H1 (cell line): ENCODE measurements around the gene GRIP1. TPM values are rescaled to one million over a fixed set of nuclear protein-coding genes. Genes with fewer than 3 reads are reported as not detected.

Source experiments
- CTCF ChIA-PET: fragments of 300-600 bp; sonication (Branson Sonifier 250); formaldehyde crosslinking; loops from one replicate; lab custom pipeline; 2021; ENCODE audit not compliant: partially characterized antibody; lab: Charles Lee
- POLR2A ChIA-PET: fragments of 300-600 bp; sonication (Branson Sonifier 250); formaldehyde crosslinking; loops from one replicate; lab custom pipeline; 2021; ENCODE audit warnings: inconsistent platforms; ENCODE audit not compliant: partially characterized antibody; lab: Charles Lee
- DNase-seq, 2 experiments: peaks; one replicate each; pipeline versions ENCODE4 v3.0.0 to v3.0.0-alpha.2; 2010 to 2022; ENCODE audit warnings: low spot score in 2 of 2, low read depth in 1 of 2, mixed read lengths in 1 of 2
- FAIRE-seq: peaks from 2 replicates; lab custom pipeline; 2011; peaks lifted over from hg19 to GRCh38; lab: Jason Lieb, UNC
- H2AFZ ChIP-seq: 2 replicates; pipeline ENCODE4 v1.8.1; 2012; ENCODE audit warnings: low read length, inconsistent platforms
- H2AK5ac ChIP-seq: 2 replicates; pipeline ENCODE4 v1.6.1; 2013; ENCODE audit warnings: low read depth, low read length
- H2BK120ac ChIP-seq: replicated peaks from 2 replicates; pipeline ENCODE3; 2013; ENCODE audit warnings: low read depth, low read length, inconsistent platforms
- H2BK12ac ChIP-seq: 2 replicates; pipeline ENCODE4 v1.6.1; 2013; ENCODE audit warnings: low read depth, low read length
- H2BK15ac ChIP-seq: 2 replicates; pipeline ENCODE4 v1.6.1; 2013; ENCODE audit warnings: low read length
- H2BK20ac ChIP-seq: 2 replicates; pipeline ENCODE4 v1.6.1; 2013; ENCODE audit warnings: low read length
- H2BK5ac ChIP-seq: 2 replicates; pipeline ENCODE4 v1.6.1; 2013; ENCODE audit warnings: low read depth, low read length
- H3K14ac ChIP-seq: 2 replicates; pipeline ENCODE4 v1.6.1; 2013; ENCODE audit warnings: inconsistent platforms; ENCODE audit not compliant: insufficient read length
- H3K18ac ChIP-seq: 2 replicates; pipeline ENCODE4 v1.6.1; 2013; ENCODE audit warnings: low read length; ENCODE audit errors: extremely low read depth
- H3K23ac ChIP-seq: 2 replicates; pipeline ENCODE4 v1.6.1; 2013; ENCODE audit warnings: inconsistent platforms; ENCODE audit not compliant: insufficient read length
- H3K23me2 ChIP-seq: 2 replicates; pipeline ENCODE4 v1.6.1; 2013; ENCODE audit warnings: low read depth, low read length
- H3K27ac ChIP-seq: 2 replicates; pipeline ENCODE4 v1.6.1; 2011; ENCODE audit warnings: low read depth, low read length, inconsistent platforms
- H3K27me3 ChIP-seq, 4 experiments: replicated peaks in 1 of 4; 1 replicate in 1 of 4; 2 replicates in 3 of 4; pipeline versions ENCODE4 v1.6.1 to v1.8.1; 2011 to 2013; ENCODE audit warnings: low read length in 3 of 4, mild to moderate bottlenecking in 3 of 4, inconsistent platforms in 2 of 4, mixed read lengths in 2 of 4, moderate library complexity in 1 of 4; ENCODE audit not compliant: control insufficient read depth in 3 of 4, insufficient read depth in 3 of 4; ENCODE audit errors: extremely low read depth in 1 of 4
- H3K36me3 ChIP-seq, 4 experiments: 2 replicates each; pipeline versions ENCODE4 v1.6.1 to v1.8.1; 2011 to 2013; ENCODE audit warnings: mild to moderate bottlenecking in 4 of 4, low read length in 3 of 4, moderate library complexity in 2 of 4, control low read depth in 1 of 4, inconsistent platforms in 1 of 4; ENCODE audit not compliant: insufficient read depth in 4 of 4, control insufficient read depth in 2 of 4
- H3K4ac ChIP-seq: replicated peaks from 2 replicates; pipeline ENCODE3; 2013; ENCODE audit warnings: low read length, low read depth, mixed read lengths, inconsistent platforms; ENCODE audit not compliant: insufficient read length
- H3K4me1 ChIP-seq, 4 experiments: replicated peaks in 1 of 4; 1 replicate in 1 of 4; 2 replicates in 3 of 4; pipeline versions ENCODE4 v1.6.1 to v1.8.1; 2011 to 2013; ENCODE audit warnings: low read length in 3 of 4, inconsistent platforms in 2 of 4, mixed read lengths in 1 of 4; ENCODE audit not compliant: insufficient read depth in 4 of 4, control insufficient read depth in 3 of 4
- H3K4me2 ChIP-seq, 2 experiments: 2 replicates each; pipeline versions ENCODE4 v1.6.1 to v1.8.1; 2011 to 2013; ENCODE audit warnings: low read depth in 2 of 2, low read length in 2 of 2, control low read depth in 1 of 2, inconsistent platforms in 1 of 2, mild to moderate bottlenecking in 1 of 2; ENCODE audit not compliant: insufficient read depth in 1 of 2
- H3K4me3 ChIP-seq, 4 experiments: fragments of 200-600, 300-600 bp in 1 of 4; sonication (generic), shearing (Covaris generic), sonication (Bioruptor Twin) in 1 of 4; 2 replicates each; pipeline versions ENCODE4 v1.5.1 to v1.8.1; 2011 to 2016; ENCODE audit warnings: low read length in 4 of 4, low read depth in 3 of 4, control low read depth in 2 of 4, inconsistent platforms in 2 of 4, mild to moderate bottlenecking in 2 of 4, mixed read lengths in 1 of 4, moderate library complexity in 1 of 4; ENCODE audit not compliant: insufficient read depth in 2 of 4; ENCODE audit errors: extremely low read depth in 1 of 4
- H3K56ac ChIP-seq: replicated peaks from 2 replicates; pipeline ENCODE3; 2013; ENCODE audit warnings: low read depth, mild to moderate bottlenecking, mixed read lengths, low read length, inconsistent platforms; ENCODE audit not compliant: insufficient read length
- H3K79me1 ChIP-seq: 2 replicates; pipeline ENCODE4 v1.6.1; 2013; ENCODE audit warnings: low read depth, low read length, control low read depth
- H3K79me2 ChIP-seq, 2 experiments: 2 replicates each; pipeline versions ENCODE4 v1.6.1 to v1.8.1; 2012 to 2013; ENCODE audit warnings: low read length in 2 of 2, mild to moderate bottlenecking in 2 of 2, inconsistent platforms in 1 of 2; ENCODE audit not compliant: insufficient read depth in 2 of 2, control insufficient read depth in 1 of 2
- H3K9ac ChIP-seq, 4 experiments: replicated peaks in 1 of 4; 1 replicate in 1 of 4; 2 replicates in 3 of 4; pipeline versions ENCODE4 v1.6.1 to v1.8.1; 2011 to 2013; ENCODE audit warnings: low read depth in 3 of 4, low read length in 3 of 4, control low read depth in 2 of 4, mild to moderate bottlenecking in 2 of 4, moderate library complexity in 2 of 4, inconsistent platforms in 1 of 4; ENCODE audit errors: extremely low read depth in 1 of 4
- H3K9me3 ChIP-seq, 2 experiments: 2 replicates each; pipeline versions ENCODE4 v1.6.1 to v1.8.1; 2012 to 2013; ENCODE audit warnings: mild to moderate bottlenecking in 2 of 2, moderate library complexity in 2 of 2, control low read depth in 1 of 2, inconsistent platforms in 1 of 2, low read depth in 1 of 2, low read length in 1 of 2, mixed read lengths in 1 of 2; ENCODE audit not compliant: insufficient read depth in 2 of 2
- H4K20me1 ChIP-seq, 2 experiments: replicated peaks in 1 of 2; 2 replicates each; pipeline versions ENCODE3 to v1.8.1; 2011 to 2013; ENCODE audit warnings: inconsistent platforms in 2 of 2, low read length in 2 of 2, mild to moderate bottlenecking in 1 of 2; ENCODE audit not compliant: insufficient read depth in 2 of 2, control insufficient read depth in 1 of 2
- H4K5ac ChIP-seq: 2 replicates; pipeline ENCODE4 v1.6.1; 2013; ENCODE audit warnings: low read length, low read depth, mixed read lengths, inconsistent platforms; ENCODE audit not compliant: insufficient read length
- H4K8ac ChIP-seq: 2 replicates; pipeline ENCODE4 v1.8.0; 2013; ENCODE audit warnings: mild to moderate bottlenecking, moderate library complexity, low read length, inconsistent platforms; ENCODE audit not compliant: insufficient read depth; ENCODE audit errors: extremely low read depth
- H4K91ac ChIP-seq: replicated peaks from 2 replicates; pipeline ENCODE3; 2013; ENCODE audit warnings: low read length, mixed read lengths, inconsistent platforms; ENCODE audit not compliant: insufficient read length
- GTF2F1 ChIP-seq: IDR thresholded peaks from 2 replicates; pipeline ENCODE4 v1.6.1; 2012; ENCODE audit warnings: low read depth, low read length, improper control_type of control experiment, borderline replicate concordance
- USF2 ChIP-seq: IDR thresholded peaks from 2 replicates; pipeline ENCODE4 v1.6.1; 2011; ENCODE audit warnings: low read length, improper control_type of control experiment
- WGBS, 2 experiments: shearing (Covaris generic) in 1 of 2; methylation state at CpG; one replicate each; pipeline versions ENCODE4 v1.1.6 to v1.1.7; 2013 to 2015; ENCODE audit warnings: low lambda C conversion rate in 2 of 2, mixed read lengths in 2 of 2, inconsistent platforms in 1 of 2, low coverage in 1 of 2, missing lambda C conversion rate in 1 of 2; ENCODE audit not compliant: insufficient replicate concordance in 2 of 2, insufficient coverage in 1 of 2, insufficient read length in 1 of 2; ENCODE audit errors: extremely low coverage in 1 of 2, missing lambda C conversion rate in 1 of 2; 5-methylcytosine and 5-hydroxymethylcytosine counted together
- polyA plus RNA-seq, 7 experiments: library from polyadenylated mRNA; depleted of rRNA in 3 of 7; stranded (reverse) in 5 of 7; unstranded in 2 of 7; fragments of >200 nt in 5 of 7; fragments of 200-250 nt in 2 of 7; gene quantifications; 1 replicate in 5 of 7; 2 replicates in 1 of 7; 4 replicates in 1 of 7; pipeline versions ENCODE4 v1.2.1 to v1.2.3, GENCODE V29; 2011 to 2013; ENCODE audit warnings: missing spikeins in 2 of 7, mixed read lengths in 2 of 7
- total RNA-seq: library from RNA; stranded (reverse); fragmentation: NEBNext Ultra II Directional; extraction: Animal tissue kit (Norgen Biotek cat#: 25700); gene quantifications from 2 replicates; pipeline ENCODE4 v1.2.1, GENCODE V29; 2021

Gene GRIP1
- total and polyA plus RNA-seq, 2 of the 8 experiments (the other 6 are each of a cell fraction or from before 2014, with no cell fraction given): 4.5 to 27.3 TPM

GRCh38 chr12:66496595-66496994 lies 182.3 kb downstream of the GRIP1 start:
- no peak overlapping the region for H2BK15ac ChIP-seq
- no peak overlapping the region for H3K23ac ChIP-seq
- no peak for FAIRE-seq
- peak overlapping the region; percentile 59 for H2BK120ac ChIP-seq
- WGBS, 2 experiments: 7% methylated on average over 1 of the region's 1 CpG; no CpG with 5 or more reads in 1 of the 2 experiments
- H2BK5ac ChIP-seq: peak overlapping the region; percentile 99; the same call in 1 of the 2 replicates
- DNase-seq: no peak
- no peaks in the 10 kb centered on the region for H3K79me1 ChIP-seq
- H4K91ac ChIP-seq: peak overlapping the region; percentile 26
- H3K36me3 ChIP-seq: no peaks in the 10 kb centered on the region
- H3K18ac ChIP-seq: peak overlapping the region; percentile 41; the same call in 1 of the 2 replicates
- H3K56ac ChIP-seq: peak overlapping the region; percentile 66
- H2BK12ac ChIP-seq: peak overlapping the region; percentile 76; the same call in 1 of the 2 replicates
- no peak overlapping the region; the same call in 1 of the 2 replicates for H3K27ac ChIP-seq
- peak overlapping the region; percentile 81 for H4K5ac ChIP-seq
- H3K4me2 ChIP-seq: peak overlapping the region; percentile 40 to 61; a peak in 3 of 4 replicates
- no peak overlapping the region; a peak in 1 of 8 replicates for H3K4me3 ChIP-seq
- H3K9ac ChIP-seq: no peak overlapping the region
- H3K9me3 ChIP-seq: no peaks in the 10 kb centered on the region
- H3K27me3 ChIP-seq: no peaks in the 10 kb centered on the region
- peak overlapping the region; percentile 37; the same call in 1 of the 2 replicates for H2BK20ac ChIP-seq
- H2AK5ac ChIP-seq: 0 out of 2 replicates have a peak overlapping the region, but pooled peaks have one; percentile 18
- peaks cover 4 to 25% (median 19%) of the 10 kb centered on the region in 4 experiments for H3K4me1 ChIP-seq
- POLR2A ChIA-PET: interaction anchor here (0.7 to 1.7 kb wide), 5 partner anchors 8 to 153 kb away, joined by 3 to 4 read pairs (median 3); no protein-coding TSS in a partner anchor
- H4K20me1 ChIP-seq: no peaks in the 10 kb centered on the region
- H3K4ac ChIP-seq: no peak overlapping the region
- H4K8ac ChIP-seq: no peak overlapping the region
- H2AFZ ChIP-seq: no peak overlapping the region
- no peak overlapping the region for H3K14ac ChIP-seq
- H3K23me2 ChIP-seq: no peaks in the 10 kb centered on the region
- TF ChIP-seq GTF2F1: no peak
- peak; percentile 43; the same call in 1 of the 2 replicates for TF ChIP-seq USF2
- TF ChIP-seq, all 59 proteins: peak for 1
- CTCF ChIA-PET: interaction anchor here (1.2 to 1.9 kb wide), 3 partner anchors 9 to 88 kb away, joined by 4 to 5 read pairs (median 4); no protein-coding TSS in a partner anchor
- H3K79me2 ChIP-seq: no peaks in the 10 kb centered on the region
